B cell (primary cell): ENCODE measurements around the gene FAM184A. TPM values are rescaled to one million over a fixed set of nuclear protein-coding genes. Genes with fewer than 3 reads are reported as not detected.

Experiments used
- ATAC-seq: fragments of 200-7000 bp; cut with Tn5 transposase; one replicate; pipeline ENCODE4 v1.10.0; 2021; ENCODE audit warnings: low read depth, mild to moderate bottlenecking, moderate number of reproducible peaks, moderate library complexity
- CTCF ChIA-PET: fragments of 350-600 bp; sonication (Branson Sonifier 250); formaldehyde crosslinking; loops from one replicate; lab custom pipeline; 2021; ENCODE audit warnings: antibody characterized with exemption, inconsistent platforms; lab: Charles Lee
- POLR2A ChIA-PET: fragments of 350-600 bp; sonication (Branson Sonifier 250); formaldehyde crosslinking; loops from one replicate; lab custom pipeline; 2021; ENCODE audit warnings: antibody characterized with exemption; lab: Charles Lee
- DNase-seq: peaks from one replicate; pipeline ENCODE4 v3.0.0; 2013
- H2AFZ ChIP-seq: 2 replicates; pipeline ENCODE4 v1.6.1; 2012; ENCODE audit warnings: mild to moderate bottlenecking, low read depth, low read length; ENCODE audit not compliant: insufficient read depth, poor library complexity, severe bottlenecking
- H3K27ac ChIP-seq, 2 donors: 1 replicate in 1 of 2; 2 replicates in 1 of 2; pipeline ENCODE4 v1.5.1; 2012 to 2013; ENCODE audit warnings: low read length in 2 of 2, mild to moderate bottlenecking in 2 of 2, moderate library complexity in 1 of 2
- H3K27me3 ChIP-seq, 4 experiments: fragments of 200-600 bp in 1 of 4; sonication (generic) in 1 of 4; replicated peaks in 1 of 4; 1 replicate in 2 of 4; 2 replicates in 2 of 4; pipeline versions ENCODE4 v1.6.1 to v1.7.0; 2013 to 2016; ENCODE audit warnings: low read length in 3 of 4, mild to moderate bottlenecking in 2 of 4, mixed read lengths in 1 of 4, moderate library complexity in 1 of 4; ENCODE audit not compliant: insufficient read depth in 4 of 4, control insufficient read depth in 3 of 4; ENCODE audit errors: control extremely low read depth in 1 of 4
- H3K36me3 ChIP-seq, 2 experiments: replicated peaks in 1 of 2; 1 replicate in 1 of 2; 2 replicates in 1 of 2; pipeline versions ENCODE4 v1.6.1 to v1.7.1; 2013; ENCODE audit warnings: low read length in 1 of 2; ENCODE audit not compliant: insufficient read depth in 2 of 2, control insufficient read depth in 1 of 2; ENCODE audit errors: control extremely low read depth in 1 of 2, extremely low read depth in 1 of 2
- H3K4me1 ChIP-seq, 2 donors: fragments of 200-600 bp in 1 of 2; sonication (generic) in 1 of 2; 1 replicate in 1 of 2; 2 replicates in 1 of 2; pipeline versions ENCODE4 v1.5.1 to v1.6.1; 2013 to 2017; ENCODE audit warnings: low read length in 2 of 2; ENCODE audit not compliant: control insufficient read depth in 2 of 2, insufficient read depth in 2 of 2
- H3K4me2 ChIP-seq: replicated peaks from 2 replicates; pipeline ENCODE3; 2012; ENCODE audit warnings: mild to moderate bottlenecking, low read depth, low read length; ENCODE audit not compliant: poor library complexity, severe bottlenecking
- H3K4me3 ChIP-seq, 5 experiments: fragments of 200-600 bp in 1 of 5; sonication (generic) in 1 of 5; 1 replicate in 3 of 5; 2 replicates in 2 of 5; pipeline versions ENCODE4 v1.5.1 to v1.7.0; 2011 to 2016; ENCODE audit warnings: low read length in 4 of 5, mild to moderate bottlenecking in 4 of 5, low read depth in 2 of 5, control low read depth in 1 of 5, moderate library complexity in 1 of 5; ENCODE audit not compliant: insufficient read depth in 1 of 5; ENCODE audit errors: control extremely low read depth in 1 of 5, extremely low read depth in 1 of 5
- H3K79me2 ChIP-seq: fragments of 200-600 bp; sonication (generic); one replicate; pipeline ENCODE4 v1.6.0; 2016; ENCODE audit warnings: low read length; ENCODE audit not compliant: control insufficient read depth, insufficient read depth
- H3K9ac ChIP-seq: fragments of 200-600 bp; sonication (generic); 2 replicates; pipeline ENCODE4 v1.6.1; 2017; ENCODE audit warnings: mild to moderate bottlenecking, low read length, moderate library complexity
- H3K9me3 ChIP-seq, 3 donors: one replicate each; pipeline versions ENCODE4 v1.6.1 to v1.7.1; 2013; ENCODE audit warnings: low read length in 2 of 3; ENCODE audit not compliant: control insufficient read depth in 2 of 3, insufficient read depth in 1 of 3; ENCODE audit errors: control extremely low read depth in 1 of 3
- H4K20me1 ChIP-seq: 2 replicates; pipeline ENCODE4 v1.6.0; 2012; ENCODE audit warnings: mild to moderate bottlenecking, low read length; ENCODE audit not compliant: insufficient read depth, control insufficient read depth, poor library complexity, severe bottlenecking
- H3K27ac Mint-ChIP-seq: one replicate; pipeline ENCODE4 v1.8.0; 2021; ENCODE audit warnings: mixed read lengths
- H3K27me3 Mint-ChIP-seq: one replicate; pipeline ENCODE4 v1.8.0; 2021; ENCODE audit warnings: mixed read lengths
- H3K4me1 Mint-ChIP-seq: one replicate; pipeline ENCODE4 v1.8.0; 2021; ENCODE audit warnings: mixed read lengths
- H3K4me3 Mint-ChIP-seq: one replicate; pipeline ENCODE4 v1.8.0; 2021; ENCODE audit warnings: mixed read lengths
- H3K9me3 Mint-ChIP-seq: one replicate; pipeline ENCODE4 v1.8.0; 2022; ENCODE audit warnings: mixed read lengths; ENCODE audit not compliant: insufficient read depth
- EZH2 ChIP-seq: IDR thresholded peaks from 2 replicates; pipeline ENCODE4 v1.6.1; 2012; ENCODE audit warnings: borderline replicate concordance, low read depth, mild to moderate bottlenecking, moderate library complexity, low read length; ENCODE audit not compliant: insufficient read depth, poor library complexity, severe bottlenecking
- WGBS: methylation state at CpG from one replicate; pipeline ENCODE4 v1.1.5; 2013; ENCODE audit warnings: missing lambda C conversion rate; ENCODE audit not compliant: insufficient coverage; 5-methylcytosine and 5-hydroxymethylcytosine counted together
- intact Hi-C: fragments of 100-400 bp; cut with micrococcal nuclease; formaldehyde crosslinking; loops from one replicate; pipeline ENCODE4 v1.10.0; 2022
- polyA plus RNA-seq: library from polyadenylated mRNA; depleted of rRNA; stranded (reverse); fragments of >200 nt; gene quantifications from 2 replicates; pipeline ENCODE4 v1.2.3, GENCODE V29; 2012
- total RNA-seq, 2 donors: library from RNA; stranded (reverse); fragments of 120-200 nt in 1 of 2; gene quantifications; 1 replicate in 1 of 2; 2 replicates in 1 of 2; pipeline versions ENCODE4 v1.2.3 to v1.2.4, GENCODE V29; 2013 to 2022
- TF ChIP-seq, protein P1 (sequence below): fragments of 200-600 bp; IDR thresholded peaks from one replicate; pipeline ENCODE4 v1.8.0; 2022; ENCODE audit warnings: antibody characterized with exemption, mild to moderate bottlenecking

Gene FAM184A
- total and polyA plus RNA-seq, 2 donors (not counting 1 experiment from before 2014, with no cell fraction given) = 0.07 to 0.54 TPM

DNA sequence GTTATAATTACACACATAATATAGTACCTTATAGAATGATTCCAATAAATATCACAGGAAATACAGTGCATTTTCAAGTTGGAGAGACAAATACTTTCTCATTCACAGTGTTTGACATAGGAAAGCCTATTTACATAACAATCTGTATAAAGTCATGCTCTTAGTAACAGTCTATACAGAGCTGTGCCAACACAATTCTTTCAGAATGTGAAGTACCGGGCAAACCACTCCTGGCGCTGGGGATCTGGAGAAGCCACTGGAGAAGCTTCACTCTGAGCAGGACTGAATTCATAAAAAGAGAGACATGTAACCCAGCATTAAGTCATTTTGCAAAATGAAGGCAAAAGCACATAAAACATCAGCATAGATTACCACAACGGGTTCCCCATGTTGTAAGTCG is 118.6 kb downstream of the FAM184A start:
- Histone ChIP-seq H2AFZ (no peak overlapping the region), H3K9me3 (no peaks in the 10 kb centered on the region), H4K20me1 (no peaks in the 10 kb centered on the region), H3K4me2 (no peak overlapping the region), H3K79me2 (no peaks in the 10 kb centered on the region), H3K36me3 (no peaks in the 10 kb centered on the region), H3K9ac (no peak overlapping the region), H3K27ac (no peak overlapping the region), H3K4me3 (no peak overlapping the region), H3K4me1 (no peaks in the 10 kb centered on the region), H3K27me3 (no peaks in the 10 kb centered on the region)
- CTCF ChIA-PET = no interaction called here
- H3K27ac Mint-ChIP-seq = no peak overlapping the region
- 100% methylated on average over 2 of the region's 4 CpGs for WGBS
- POLR2A ChIA-PET = no interaction called here
- intact Hi-C loops = no loop called here
- TF ChIP-seq EZH2 = no peak
- TF ChIP-seq, protein P1, sequence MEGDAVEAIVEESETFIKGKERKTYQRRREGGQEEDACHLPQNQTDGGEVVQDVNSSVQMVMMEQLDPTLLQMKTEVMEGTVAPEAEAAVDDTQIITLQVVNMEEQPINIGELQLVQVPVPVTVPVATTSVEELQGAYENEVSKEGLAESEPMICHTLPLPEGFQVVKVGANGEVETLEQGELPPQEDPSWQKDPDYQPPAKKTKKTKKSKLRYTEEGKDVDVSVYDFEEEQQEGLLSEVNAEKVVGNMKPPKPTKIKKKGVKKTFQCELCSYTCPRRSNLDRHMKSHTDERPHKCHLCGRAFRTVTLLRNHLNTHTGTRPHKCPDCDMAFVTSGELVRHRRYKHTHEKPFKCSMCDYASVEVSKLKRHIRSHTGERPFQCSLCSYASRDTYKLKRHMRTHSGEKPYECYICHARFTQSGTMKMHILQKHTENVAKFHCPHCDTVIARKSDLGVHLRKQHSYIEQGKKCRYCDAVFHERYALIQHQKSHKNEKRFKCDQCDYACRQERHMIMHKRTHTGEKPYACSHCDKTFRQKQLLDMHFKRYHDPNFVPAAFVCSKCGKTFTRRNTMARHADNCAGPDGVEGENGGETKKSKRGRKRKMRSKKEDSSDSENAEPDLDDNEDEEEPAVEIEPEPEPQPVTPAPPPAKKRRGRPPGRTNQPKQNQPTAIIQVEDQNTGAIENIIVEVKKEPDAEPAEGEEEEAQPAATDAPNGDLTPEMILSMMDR = no peak
- H3K27me3 Mint-ChIP-seq = no peaks in the 10 kb centered on the region
- H3K4me3 Mint-ChIP-seq = no peak overlapping the region
- DNase-seq (no peak), ATAC-seq (no peak)
- peaks cover 1% of the 10 kb centered on the region for H3K4me1 Mint-ChIP-seq
- no peaks in the 10 kb centered on the region for H3K9me3 Mint-ChIP-seq

DNA sequence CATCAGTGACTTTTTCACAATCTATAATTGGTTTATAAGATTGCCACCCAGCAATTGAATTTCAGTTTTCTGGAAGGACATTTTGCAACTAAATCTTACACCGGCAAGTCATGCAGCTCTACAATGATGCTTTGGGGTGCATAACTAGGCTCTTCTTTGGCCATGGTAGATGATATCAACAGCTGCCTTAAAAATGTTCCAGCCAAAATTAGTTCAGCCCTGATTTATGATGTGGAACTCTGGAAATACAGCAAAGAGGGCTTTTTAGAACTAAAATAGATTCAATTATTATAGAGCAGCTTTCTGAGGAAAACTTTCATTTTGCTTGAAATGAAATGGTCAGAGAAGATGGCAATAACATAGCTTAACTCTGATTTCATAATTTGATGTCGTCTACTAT is 125.1 kb downstream of the FAM184A start:
- DNase-seq (no peak), ATAC-seq (no peak)
- no peak overlapping the region for H3K4me2 ChIP-seq
- H3K4me1 Mint-ChIP-seq = peaks cover 12% of the 10 kb centered on the region
- H3K4me1 ChIP-seq = no peaks in the 10 kb centered on the region
- H4K20me1 ChIP-seq = no peaks in the 10 kb centered on the region
- H3K9ac ChIP-seq = no peak overlapping the region
- H3K36me3 ChIP-seq = no peaks in the 10 kb centered on the region
- TF ChIP-seq, protein P1 = no peak
- TF ChIP-seq EZH2 = no peak
- 100% methylated on average over 1 of the region's 2 CpGs for WGBS
- intact Hi-C loops = no loop called here
- peaks cover 3% of the 10 kb centered on the region for H3K9me3 Mint-ChIP-seq
- no peak overlapping the region for H3K27ac Mint-ChIP-seq
- ChIA-PET CTCF (no interaction called here), POLR2A (interaction anchor here (0.5 kb wide), 1 partner anchor 11 kb away, joined by 4 read pairs; no protein-coding TSS in a partner anchor)
- H3K9me3 ChIP-seq = no peaks in the 10 kb centered on the region
- H3K79me2 ChIP-seq = no peaks in the 10 kb centered on the region
- H3K27me3 Mint-ChIP-seq = no peaks in the 10 kb centered on the region
- no peak overlapping the region for H2AFZ ChIP-seq
- H3K27ac ChIP-seq = no peak overlapping the region
- no peaks in the 10 kb centered on the region for H3K27me3 ChIP-seq
- H3K4me3 ChIP-seq = no peak overlapping the region
- no peak overlapping the region for H3K4me3 Mint-ChIP-seq
